PC-3 (cell line): ENCODE data around the gene AIG1. TPM values are rescaled to one million over a fixed set of nuclear protein-coding genes. Genes with fewer than 3 reads are reported as not detected.

Experiments used
- ATAC-seq: fragments of 200-7000 bp; cut with Tn5 transposase; 2 replicates; pipeline ENCODE4 v1.9.1; 2020; ENCODE audit warnings: mild to moderate bottlenecking, moderate library complexity
- BruUV-seq: library from RNA; stranded (reverse); fragments of 400-500 nt; replicated peaks from 2 replicates; lab custom pipeline; 2021; lab: Mats Ljungman, UMichigan
- CTCF ChIA-PET: fragments of 300-600 bp; sonication (Branson Sonifier 250); formaldehyde crosslinking; loops from one replicate; lab custom pipeline; 2022; ENCODE audit warnings: antibody characterized with exemption; lab: Charles Lee
- POLR2A ChIA-PET: fragments of 300-600 bp; sonication (Branson Sonifier 250); formaldehyde crosslinking; loops from one replicate; lab custom pipeline; 2022; ENCODE audit warnings: antibody characterized with exemption; ENCODE audit not compliant: unreplicated experiment; lab: Charles Lee
- DNase-seq: peaks from one replicate; pipeline ENCODE4 v3.0.0-alpha.2; 2015
- H2AFZ ChIP-seq: fragments of 300-600 bp; sonication (generic); 2 replicates; pipeline ENCODE4 v1.6.0; 2016; ENCODE audit warnings: antibody characterized with exemption, low read length
- H3F3A ChIP-seq: fragments of 300-600 bp; sonication (generic); one replicate; pipeline ENCODE4 v1.6.0; 2017; ENCODE audit warnings: antibody characterized with exemption, low read length, control low read depth, mild to moderate bottlenecking; ENCODE audit not compliant: unreplicated experiment
- H3K27ac ChIP-seq: fragments of 300-600 bp; sonication (generic); 2 replicates; pipeline ENCODE4 v1.5.1; 2016; ENCODE audit warnings: mild to moderate bottlenecking, low read length
- H3K27me3 ChIP-seq: fragments of 300-600 bp; sonication (generic); 2 replicates; pipeline ENCODE4 v1.6.1; 2016; ENCODE audit warnings: low read length, mixed read lengths
- H3K36me3 ChIP-seq: fragments of 300-600 bp; sonication (generic); 2 replicates; pipeline ENCODE4 v1.6.1; 2016; ENCODE audit warnings: low read depth, mixed run types, low read length, mixed read lengths
- H3K4me1 ChIP-seq: fragments of 300-600 bp; sonication (generic); 2 replicates; pipeline ENCODE4 v1.5.1; 2016; ENCODE audit warnings: low read length; ENCODE audit not compliant: insufficient read depth
- H3K4me2 ChIP-seq: fragments of 300-600 bp; sonication (generic); 2 replicates; pipeline ENCODE4 v1.6.0; 2016; ENCODE audit warnings: low read length
- H3K4me3 ChIP-seq: fragments of 300-600 bp; sonication (generic); 2 replicates; pipeline ENCODE4 v1.5.1; 2016; ENCODE audit warnings: mild to moderate bottlenecking, low read length, mixed read lengths
- H3K79me2 ChIP-seq: fragments of 300-600 bp; sonication (generic); 2 replicates; pipeline ENCODE4 v1.6.1; 2017; ENCODE audit warnings: low read length, mixed read lengths
- H3K9ac ChIP-seq: fragments of 300-600 bp; sonication (generic); 2 replicates; pipeline ENCODE4 v1.6.0; 2016; ENCODE audit warnings: mild to moderate bottlenecking, low read length
- H3K9me2 ChIP-seq: fragments of 300-600 bp; sonication (generic); replicated peaks from 2 replicates; pipeline ENCODE4 v1.6.1; 2016; ENCODE audit warnings: mixed run types, low read length, mixed read lengths
- H3K9me3 ChIP-seq: fragments of 300-600 bp; sonication (generic); 2 replicates; pipeline ENCODE4 v1.6.1; 2016; ENCODE audit warnings: low read length, mixed read lengths
- H4K20me1 ChIP-seq: fragments of 300-600 bp; sonication (generic); 2 replicates; pipeline ENCODE4 v1.6.1; 2016; ENCODE audit warnings: low read length, mixed read lengths
- CTCF ChIP-seq: fragments of 300-600 bp; sonication (generic); conservative IDR thresholded peaks from 2 replicates; pipeline ENCODE4 v1.5.1; 2017; ENCODE audit warnings: antibody characterized with exemption, low read depth, mild to moderate bottlenecking, low read length
- EZH2 ChIP-seq: fragments of 300-600 bp; sonication (generic); IDR thresholded peaks from one replicate; pipeline ENCODE4 v1.6.1; 2017; ENCODE audit warnings: antibody characterized with exemption, mild to moderate bottlenecking, low read length; ENCODE audit not compliant: unreplicated experiment
- EZH2phosphoT487 ChIP-seq: fragments of 300-600 bp; sonication (generic); IDR thresholded peaks from 2 replicates; pipeline ENCODE4 v1.6.1; 2018; ENCODE audit warnings: mild to moderate bottlenecking, antibody characterized with exemption, low read length, borderline replicate concordance
- intact Hi-C: fragments of 100-400 bp; cut with micrococcal nuclease; formaldehyde crosslinking; loops from 2 replicates; pipeline ENCODE4 v1.9.0; 2023
- total RNA-seq: library from RNA; depleted of rRNA; stranded (reverse); fragments of >200 nt; gene quantifications from 2 replicates; pipeline ENCODE4 v1.2.3, GENCODE V29; 2014

AIG1 gene
- total RNA-seq, 1 experiment from 2014 or later: 32.7 TPM

GRCh38 chr6:143128681-143129015 lies 68.0 kb downstream of the AIG1 start:
- DNase-seq: no peak
- no TSS peak for BruUV-seq
- POLR2A ChIA-PET: no interaction called here

GRCh38 chr6:143130928-143131327 lies 70.2 kb downstream of the AIG1 start:
- POLR2A ChIA-PET: no interaction called here
- no peak overlapping the region for H3K4me3 ChIP-seq
- no peak for DNase-seq
- no peaks in the 10 kb centered on the region for H3K9me3 ChIP-seq
- H4K20me1 ChIP-seq: no peaks in the 10 kb centered on the region
- H3F3A ChIP-seq: no peaks in the 10 kb centered on the region
- H3K4me2 ChIP-seq: no peak overlapping the region
- H3K36me3 ChIP-seq: peaks cover 6% of the 10 kb centered on the region; the same call in 1 of the 2 replicates
- no peak for ATAC-seq
- H2AFZ ChIP-seq: no peak overlapping the region
- TF ChIP-seq CTCF: no peak
- TF ChIP-seq EZH2phosphoT487: no peak
- no peak for TF ChIP-seq EZH2
- no peaks in the 10 kb centered on the region for H3K4me1 ChIP-seq
- H3K79me2 ChIP-seq: no peaks in the 10 kb centered on the region
- H3K27me3 ChIP-seq: no peaks in the 10 kb centered on the region
- intact Hi-C loops: loop anchor here (10.0 kb wide), 1 partner anchor 66 kb away; the partner anchor contains the start of gene AIG1
- CTCF ChIA-PET: no interaction called here
- no peak overlapping the region for H3K27ac ChIP-seq
- BruUV-seq: no TSS peak
- H3K9me2 ChIP-seq: no peaks in the 10 kb centered on the region
- no peak overlapping the region for H3K9ac ChIP-seq

More at GRCh38 chr6:143128681-143129015, 68.0 kb downstream of the AIG1 start:
- no peaks in the 10 kb centered on the region for H4K20me1 ChIP-seq
- intact Hi-C loops: no loop called here
- CTCF ChIA-PET: no interaction called here
- H3F3A ChIP-seq: no peaks in the 10 kb centered on the region
- H3K9ac ChIP-seq: no peak overlapping the region
- H3K79me2 ChIP-seq: no peaks in the 10 kb centered on the region
- no peaks in the 10 kb centered on the region for H3K9me2 ChIP-seq
- no peak overlapping the region for H2AFZ ChIP-seq
- H3K9me3 ChIP-seq: no peaks in the 10 kb centered on the region
- no peak for TF ChIP-seq EZH2phosphoT487
- TF ChIP-seq EZH2: no peak
- no peak for TF ChIP-seq CTCF
- H3K27me3 ChIP-seq: no peaks in the 10 kb centered on the region
- H3K4me3 ChIP-seq: no peak overlapping the region
- no peak overlapping the region for H3K27ac ChIP-seq
- peaks cover 6% of the 10 kb centered on the region; the same call in 1 of the 2 replicates for H3K36me3 ChIP-seq
- no peak overlapping the region for H3K4me2 ChIP-seq
- ATAC-seq: no peak
- H3K4me1 ChIP-seq: no peaks in the 10 kb centered on the region

GRCh38 chr6:143135325-143135724 lies 74.6 kb downstream of the AIG1 start:
- no peak overlapping the region for H3K4me3 ChIP-seq
- no peak overlapping the region for H3K27ac ChIP-seq
- CTCF ChIA-PET: no interaction called here
- H3K9me3 ChIP-seq: no peaks in the 10 kb centered on the region
- no peaks in the 10 kb centered on the region for H3K9me2 ChIP-seq
- H3K27me3 ChIP-seq: no peaks in the 10 kb centered on the region
- intact Hi-C loops: loop anchor here (5.0 to 10.0 kb wide), 2 partner anchors 71 to 188 kb away; partner anchors contain the start of genes AIG1 and HIVEP2
- H3K4me2 ChIP-seq: no peak overlapping the region
- peaks cover 6% of the 10 kb centered on the region; the same call in 1 of the 2 replicates for H3K36me3 ChIP-seq
- no peaks in the 10 kb centered on the region for H3F3A ChIP-seq
- H3K4me1 ChIP-seq: no peaks in the 10 kb centered on the region
- no peak for TF ChIP-seq EZH2phosphoT487
- no peak for TF ChIP-seq CTCF
- TF ChIP-seq EZH2: no peak
- no peak overlapping the region for H3K9ac ChIP-seq
- DNase-seq (no peak), ATAC-seq (no peak)
- H3K79me2 ChIP-seq: no peaks in the 10 kb centered on the region
- no TSS peak for BruUV-seq
- no peaks in the 10 kb centered on the region for H4K20me1 ChIP-seq
- H2AFZ ChIP-seq: no peak overlapping the region
- POLR2A ChIA-PET: no interaction called here
